ENCODE measurements around the gene CSF1.

- TF ChIP-seq EZH2 (IDR thresholded peaks at IDR 0.05; ENCODE audit: low read length) = no peak
- no peak for TF ChIP-seq CTCF (optimal IDR thresholded peaks at IDR 0.05 in 1 of 3, IDR thresholded peaks at IDR 0.05 in 1 of 3, conservative IDR thresholded peaks at IDR 0.05 in 1 of 3; ENCODE audit: extremely low read depth in 1 of 3, insufficient read depth in 2 of 3, low read length in 3 of 3)
Observed at GRCh38 chr1:109884242-109884891, 26.3 kb upstream of the CSF1 start.

All from keratinocyte (primary cell).